Kidney (tissue), 14 donors: ENCODE measurements around the gene COL4A2. TPM values are rescaled to one million over a fixed set of nuclear protein-coding genes. Genes with fewer than 3 reads are reported as not detected.

ENCODE experiments used
- DNase-seq, 5 donors: peaks; one replicate each; pipeline ENCODE4 v3.0.0-alpha.2; 2013 to 2020
- FAIRE-seq: peaks from 2 replicates; lab custom pipeline; 2012; peaks lifted over from hg19 to GRCh38; lab: Jason Lieb, UNC
- H3K27ac ChIP-seq, 2 donors: one replicate each; pipeline ENCODE4 v1.7.0; 2013; ENCODE audit warnings: low read depth in 2 of 2, low read length in 2 of 2, inconsistent platforms in 1 of 2
- H3K27me3 ChIP-seq: one replicate; pipeline ENCODE4 v1.7.1; 2013; ENCODE audit warnings: low read length, inconsistent platforms; ENCODE audit not compliant: control insufficient read depth, insufficient read depth
- H3K36me3 ChIP-seq, 3 donors: one replicate each; pipeline versions ENCODE4 v1.7.0 to v1.7.1; 2013; ENCODE audit warnings: low read length in 3 of 3, control low read depth in 1 of 3, inconsistent platforms in 1 of 3; ENCODE audit not compliant: insufficient read depth in 3 of 3, control insufficient read depth in 2 of 3
- H3K4me1 ChIP-seq, 3 donors: one replicate each; pipeline versions ENCODE4 v1.7.0 to v1.7.1; 2013; ENCODE audit warnings: low read length in 3 of 3, inconsistent platforms in 1 of 3, low read depth in 1 of 3; ENCODE audit not compliant: control insufficient read depth in 2 of 3, insufficient read depth in 2 of 3
- H3K4me3 ChIP-seq, 3 donors: one replicate each; pipeline versions ENCODE4 v1.7.0 to v1.8.1; 2013; ENCODE audit warnings: low read length in 3 of 3, control low read depth in 1 of 3, inconsistent platforms in 1 of 3
- H3K9ac ChIP-seq, 3 donors: one replicate each; pipeline versions ENCODE4 v1.7.0 to v1.7.1; 2013; ENCODE audit warnings: low read length in 3 of 3, control low read depth in 1 of 3, inconsistent platforms in 1 of 3
- H3K9me3 ChIP-seq, 3 donors: one replicate each; pipeline versions ENCODE4 v1.7.0 to v1.7.1; 2013; ENCODE audit warnings: low read length in 3 of 3, control low read depth in 1 of 3, inconsistent platforms in 1 of 3; ENCODE audit not compliant: control insufficient read depth in 2 of 3, insufficient read depth in 1 of 3
- intact Hi-C: fragments of 100-400 bp; cut with DNase I; formaldehyde crosslinking; loops from one replicate; pipeline ENCODE4 v1.11.1; 2022
- polyA plus RNA-seq: library from polyadenylated mRNA; stranded (reverse); fragments of 350-450 nt; fragmentation: Illumina TruSeq; extraction: RNeasy Lipid Tissue Mini Kit (QIAGEN cat#74804); gene quantifications from one replicate; pipeline ENCODE4 v1.2.3, GENCODE V29; 2014; ENCODE audit warnings: low read depth, low replicate concordance; ENCODE audit not compliant: insufficient read depth
- total RNA-seq: library from RNA; stranded (reverse); fragmentation: NEBNext Ultra II Directional; extraction: Animal tissue kit (Norgen Biotek cat#: 25700); gene quantifications from one replicate; pipeline ENCODE4 v1.2.1, GENCODE V29; 2021
- TF ChIP-seq, protein P1 (sequence below): IDR thresholded peaks from 3 replicates; pipeline ENCODE4 v1.5.1; 2012; ENCODE audit warnings: mild to moderate bottlenecking, moderate library complexity, borderline replicate concordance; ENCODE audit not compliant: insufficient read depth; ENCODE audit errors: extremely low read depth
- donor health status: control.
- donor health status: control.
- donor health status: control.
- donor health status: control.
- donor health status: control.
- donor health status: DM: yes; HTN: yes; CAD: no.
- donor health status: Normal renal cell carcinoma (clear cell type).

COL4A2 gene
- total and polyA plus RNA-seq, 2 donors from 2014 or later: 126 to 265 TPM

DNA sequence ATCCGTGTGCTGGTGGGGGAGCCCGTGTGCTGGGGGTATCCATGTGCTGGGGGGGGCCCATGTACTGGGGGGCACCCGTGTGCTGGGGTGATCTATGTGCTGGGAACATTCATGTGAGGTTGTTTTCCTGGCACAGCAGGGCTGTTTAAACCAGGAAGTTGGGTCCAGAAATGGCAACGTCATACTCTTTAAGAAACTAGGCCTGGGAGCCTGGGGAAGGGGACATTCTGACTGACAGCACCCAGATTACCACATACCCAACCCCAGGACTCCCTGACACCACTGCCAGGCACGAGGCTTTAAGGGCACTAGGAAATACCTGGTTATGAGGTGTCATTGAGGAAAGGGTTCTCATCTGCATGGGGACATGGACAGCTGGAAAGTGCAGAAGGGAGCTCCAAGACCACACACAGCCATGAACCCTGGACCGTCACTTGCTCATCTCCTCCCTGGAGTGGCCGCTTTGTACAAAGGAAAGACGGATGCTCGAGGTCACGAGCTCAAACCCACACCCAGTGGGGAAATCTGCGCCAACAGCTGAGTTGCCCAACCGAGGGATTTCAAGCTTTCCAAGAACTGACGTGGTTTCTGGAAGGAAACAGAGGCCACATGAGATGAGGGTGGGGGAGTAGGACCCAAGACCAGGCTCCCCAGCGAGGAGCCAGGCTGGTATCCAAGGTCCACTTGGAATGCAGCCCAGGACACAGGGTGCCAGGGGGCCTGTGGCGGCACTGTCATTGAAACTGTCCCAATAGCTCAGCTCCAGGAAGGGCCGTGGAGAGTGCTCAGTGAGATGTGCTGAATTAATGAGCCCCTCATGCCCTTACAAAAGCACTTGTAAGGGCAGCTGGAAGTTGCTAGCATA lies 213.6 kb downstream of the COL4A2 start:
- H3K9me3 ChIP-seq: no peaks in the 10 kb centered on the region
- peak overlapping the region in 1 of 3 donors; percentile 29 for H3K9ac ChIP-seq
- peak; percentile 32 for FAIRE-seq
- H3K27me3 ChIP-seq: no peaks in the 10 kb centered on the region
- DNase-seq: peak in 1 of 5 donors; percentile 89
- TF ChIP-seq, protein P1, sequence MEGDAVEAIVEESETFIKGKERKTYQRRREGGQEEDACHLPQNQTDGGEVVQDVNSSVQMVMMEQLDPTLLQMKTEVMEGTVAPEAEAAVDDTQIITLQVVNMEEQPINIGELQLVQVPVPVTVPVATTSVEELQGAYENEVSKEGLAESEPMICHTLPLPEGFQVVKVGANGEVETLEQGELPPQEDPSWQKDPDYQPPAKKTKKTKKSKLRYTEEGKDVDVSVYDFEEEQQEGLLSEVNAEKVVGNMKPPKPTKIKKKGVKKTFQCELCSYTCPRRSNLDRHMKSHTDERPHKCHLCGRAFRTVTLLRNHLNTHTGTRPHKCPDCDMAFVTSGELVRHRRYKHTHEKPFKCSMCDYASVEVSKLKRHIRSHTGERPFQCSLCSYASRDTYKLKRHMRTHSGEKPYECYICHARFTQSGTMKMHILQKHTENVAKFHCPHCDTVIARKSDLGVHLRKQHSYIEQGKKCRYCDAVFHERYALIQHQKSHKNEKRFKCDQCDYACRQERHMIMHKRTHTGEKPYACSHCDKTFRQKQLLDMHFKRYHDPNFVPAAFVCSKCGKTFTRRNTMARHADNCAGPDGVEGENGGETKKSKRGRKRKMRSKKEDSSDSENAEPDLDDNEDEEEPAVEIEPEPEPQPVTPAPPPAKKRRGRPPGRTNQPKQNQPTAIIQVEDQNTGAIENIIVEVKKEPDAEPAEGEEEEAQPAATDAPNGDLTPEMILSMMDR: no peak
- peaks cover 0 to 13% (median 13%) of the 10 kb centered on the region in 3 donors for H3K36me3 ChIP-seq
- H3K27ac ChIP-seq: peak overlapping the region; percentile 79 to 91
- H3K4me1 ChIP-seq: peaks cover 0 to 38% (median 22%) of the 10 kb centered on the region in 3 donors
- H3K4me3 ChIP-seq: no peak overlapping the region
- intact Hi-C loops: no loop called here

GRCh38 chr13:110521296-110521680 lies 214.2 kb downstream of the COL4A2 start:
- Histone ChIP-seq H3K9ac (peak overlapping the region in 1 of 3 donors; percentile 29), H3K27ac (peak overlapping the region; percentile 76 to 91), H3K27me3 (no peaks in the 10 kb centered on the region), H3K4me1 (peaks cover 0 to 43% (median 29%) of the 10 kb centered on the region in 3 donors), H3K9me3 (no peaks in the 10 kb centered on the region), H3K4me3 (peak overlapping the region in 1 of 3 donors; percentile 25), H3K36me3 (peaks cover 0 to 13% (median 13%) of the 10 kb centered on the region in 3 donors)
- TF ChIP-seq, protein P1: no peak
- no peak for FAIRE-seq
- intact Hi-C loops: no loop called here
- peak in 1 of 5 donors; percentile 48 for DNase-seq

DNA sequence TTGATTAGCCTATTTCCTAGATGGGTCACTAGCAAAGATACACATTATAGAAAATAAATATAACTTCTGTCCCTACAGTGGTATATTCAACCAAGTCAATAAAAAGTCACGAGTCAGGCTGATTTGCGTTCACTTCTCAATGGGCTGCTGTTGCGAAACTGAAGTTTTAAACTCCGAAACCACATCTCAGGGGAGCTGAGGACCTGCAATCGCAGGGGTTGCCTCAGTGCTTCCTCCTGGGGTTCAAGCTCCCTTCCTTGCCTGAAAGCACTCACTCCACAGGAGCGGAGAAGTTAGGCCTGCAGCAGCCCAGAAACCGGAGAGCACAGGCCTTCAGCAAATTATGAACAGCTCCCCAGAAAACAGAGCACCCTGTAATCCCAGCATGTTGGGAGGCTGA lies 214.9 kb downstream of the COL4A2 start:
- FAIRE-seq (no peak), DNase-seq (peak in 1 of 5 donors; percentile 34)
- Histone ChIP-seq H3K36me3 (peaks cover 0 to 13% (median 13%) of the 10 kb centered on the region in 3 donors), H3K27me3 (no peaks in the 10 kb centered on the region), H3K4me1 (peaks cover 0 to 50% (median 35%) of the 10 kb centered on the region in 3 donors), H3K9ac (peak overlapping the region in 1 of 3 donors; percentile 5), H3K9me3 (no peaks in the 10 kb centered on the region), H3K27ac (peak overlapping the region; percentile 76 to 91), H3K4me3 (no peak overlapping the region)
- TF ChIP-seq, protein P1: no peak
- intact Hi-C loops: no loop called here
